IPS-18a (cell line): ENCODE results near the gene CALM1.

ENCODE experiments used
- H3K27ac ChIP-seq: one replicate; pipeline ENCODE4 v1.5.1; 2013; ENCODE audit warnings: low read length
- H3K27me3 ChIP-seq: one replicate; pipeline ENCODE4 v1.6.1; 2013; ENCODE audit warnings: mild to moderate bottlenecking, low read length; ENCODE audit not compliant: control insufficient read depth, insufficient read depth
- H3K36me3 ChIP-seq: one replicate; pipeline ENCODE4 v1.6.1; 2013; ENCODE audit warnings: low read depth, low read length; ENCODE audit not compliant: control insufficient read depth
- H3K4me1 ChIP-seq: one replicate; pipeline ENCODE4 v1.6.1; 2013; ENCODE audit warnings: low read depth, low read length; ENCODE audit not compliant: control insufficient read depth
- H3K4me3 ChIP-seq: one replicate; pipeline ENCODE4 v1.5.1; 2013; ENCODE audit warnings: low read length
- H3K9ac ChIP-seq: one replicate; pipeline ENCODE4 v1.6.1; 2013; ENCODE audit warnings: mild to moderate bottlenecking, low read length, moderate library complexity
- H3K9me3 ChIP-seq: one replicate; pipeline ENCODE4 v1.6.1; 2013; ENCODE audit warnings: low read depth, low read length; ENCODE audit not compliant: control insufficient read depth

The CALM1 gene

DNA sequence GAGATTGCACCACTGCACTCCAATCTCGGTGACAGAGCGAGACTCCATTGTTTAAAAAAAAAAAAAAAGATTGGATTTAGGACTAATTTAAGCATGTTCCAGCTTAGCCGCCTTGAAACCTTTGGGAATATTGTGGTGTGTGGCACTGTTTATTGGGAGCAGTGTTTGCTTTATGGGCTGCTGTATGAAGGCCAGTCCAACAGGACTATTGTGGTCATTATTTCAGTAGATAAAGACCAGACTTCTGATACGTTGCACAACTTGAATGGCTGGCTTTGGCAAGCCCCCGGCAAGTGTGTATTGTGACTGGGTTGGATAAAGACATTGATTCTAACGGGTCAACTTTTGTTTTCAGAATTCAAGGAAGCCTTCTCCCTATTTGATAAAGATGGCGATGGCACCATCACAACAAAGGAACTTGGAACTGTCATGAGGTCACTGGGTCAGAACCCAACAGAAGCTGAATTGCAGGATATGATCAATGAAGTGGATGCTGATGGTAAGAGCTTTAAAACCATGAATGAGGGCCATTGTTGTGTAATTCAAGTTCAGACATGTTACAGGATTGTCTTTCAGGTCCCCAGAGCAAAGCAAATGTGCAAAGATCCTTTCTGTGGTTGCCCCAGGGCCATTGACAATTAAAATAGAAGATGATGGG, 4.2 kb downstream of the CALM1 start:
- Histone ChIP-seq H3K9ac (no peak overlapping the region), H3K27ac (no peak overlapping the region), H3K36me3 (peaks cover 61% of the 10 kb centered on the region), H3K4me3 (no peak overlapping the region), H3K9me3 (no peaks in the 10 kb centered on the region), H3K4me1 (no peaks in the 10 kb centered on the region), H3K27me3 (no peaks in the 10 kb centered on the region)

GRCh38 chr14:90402016-90402415, 5.2 kb downstream of the CALM1 start:
- no peak overlapping the region for H3K27ac ChIP-seq
- no peak overlapping the region for H3K9ac ChIP-seq
- H3K27me3 ChIP-seq, result no peaks in the 10 kb centered on the region
- no peaks in the 10 kb centered on the region for H3K9me3 ChIP-seq
- no peak overlapping the region for H3K4me3 ChIP-seq
- H3K36me3 ChIP-seq, result peaks cover 68% of the 10 kb centered on the region
- no peaks in the 10 kb centered on the region for H3K4me1 ChIP-seq

DNA sequence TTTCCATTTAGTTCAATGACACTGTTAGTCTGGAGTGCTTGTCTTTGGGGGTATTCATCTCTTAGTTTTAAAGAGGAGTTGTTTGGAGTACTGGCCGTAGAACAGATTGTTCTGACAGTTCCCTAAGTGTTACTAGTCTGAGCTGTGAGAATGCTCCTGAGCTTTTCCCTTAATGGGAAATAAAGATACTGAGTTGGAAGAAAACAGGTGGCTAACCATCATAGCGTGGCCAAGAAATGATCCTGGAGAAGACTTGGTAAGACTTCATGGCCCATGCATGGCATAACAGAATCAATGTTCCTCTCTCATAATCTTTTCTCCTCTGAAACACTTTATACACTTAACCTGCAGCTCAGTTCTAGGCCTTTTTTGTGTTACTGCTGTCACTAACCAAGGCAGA, 6.2 kb downstream of the CALM1 start:
- Histone ChIP-seq H3K27me3 (no peaks in the 10 kb centered on the region), H3K4me3 (no peak overlapping the region), H3K9ac (no peak overlapping the region), H3K9me3 (no peaks in the 10 kb centered on the region), H3K27ac (no peak overlapping the region), H3K36me3 (peaks cover 70% of the 10 kb centered on the region), H3K4me1 (no peaks in the 10 kb centered on the region)

DNA sequence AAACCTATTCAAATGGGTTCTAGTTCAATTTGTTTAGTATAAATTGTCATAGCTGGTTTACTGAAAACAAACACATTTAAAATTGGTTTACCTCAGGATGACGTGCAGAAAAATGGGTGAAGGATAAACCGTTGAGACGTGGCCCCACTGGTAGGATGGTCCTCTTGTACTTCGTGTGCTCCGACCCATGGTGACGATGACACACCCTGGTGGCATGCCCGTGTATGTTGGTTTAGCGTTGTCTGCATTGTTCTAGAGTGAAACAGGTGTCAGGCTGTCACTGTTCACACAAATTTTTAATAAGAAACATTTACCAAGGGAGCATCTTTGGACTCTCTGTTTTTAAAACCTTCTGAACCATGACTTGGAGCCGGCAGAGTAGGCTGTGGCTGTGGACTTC, 8.3 kb downstream of the CALM1 start:
- H3K4me1 ChIP-seq, result no peaks in the 10 kb centered on the region
- no peak overlapping the region for H3K4me3 ChIP-seq
- no peaks in the 10 kb centered on the region for H3K27me3 ChIP-seq
- no peak overlapping the region for H3K9ac ChIP-seq
- H3K36me3 ChIP-seq, result peaks cover 69% of the 10 kb centered on the region
- H3K27ac ChIP-seq, result no peak overlapping the region
- no peaks in the 10 kb centered on the region for H3K9me3 ChIP-seq

GRCh38 chr14:90405755-90406154, 8.9 kb downstream of the CALM1 start:
- H3K9me3 ChIP-seq, result no peaks in the 10 kb centered on the region
- H3K36me3 ChIP-seq, result peaks cover 62% of the 10 kb centered on the region
- no peak overlapping the region for H3K27ac ChIP-seq
- H3K4me1 ChIP-seq, result no peaks in the 10 kb centered on the region
- H3K9ac ChIP-seq, result no peak overlapping the region
- H3K27me3 ChIP-seq, result no peaks in the 10 kb centered on the region
- no peak overlapping the region for H3K4me3 ChIP-seq

- no peak overlapping the region for H3K9ac ChIP-seq
- H3K36me3 ChIP-seq, result peaks cover 56% of the 10 kb centered on the region
- H3K27ac ChIP-seq, result no peak overlapping the region
- H3K9me3 ChIP-seq, result no peaks in the 10 kb centered on the region
- H3K4me1 ChIP-seq, result no peaks in the 10 kb centered on the region
- H3K27me3 ChIP-seq, result no peaks in the 10 kb centered on the region
- no peak overlapping the region for H3K4me3 ChIP-seq
Observed at GRCh38 chr14:90406384-90406798, 9.6 kb downstream of the CALM1 start.

DNA sequence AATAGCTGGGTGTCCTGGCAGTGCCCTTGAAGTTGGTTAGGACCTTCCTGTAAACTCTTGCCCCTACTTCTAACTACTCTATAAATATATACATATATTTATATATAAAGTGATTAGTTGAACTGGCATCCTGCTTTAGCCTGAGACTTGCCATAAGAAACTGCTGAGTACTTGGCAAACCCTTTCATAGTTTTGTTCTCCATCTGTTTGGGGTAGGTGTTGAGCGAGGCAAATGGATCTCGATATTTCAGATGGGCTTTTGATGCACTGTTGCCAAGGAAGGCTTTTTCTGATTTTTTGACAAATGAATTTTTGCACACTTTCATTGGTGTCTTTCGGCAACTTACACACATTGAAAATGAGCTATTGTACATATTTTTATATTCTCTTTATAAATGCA, 10.4 kb downstream of the CALM1 start:
- Histone ChIP-seq H3K9me3 (no peaks in the 10 kb centered on the region), H3K27ac (no peak overlapping the region), H3K27me3 (no peaks in the 10 kb centered on the region), H3K4me1 (no peaks in the 10 kb centered on the region), H3K4me3 (no peak overlapping the region), H3K36me3 (peaks cover 47% of the 10 kb centered on the region), H3K9ac (no peak overlapping the region)

DNA sequence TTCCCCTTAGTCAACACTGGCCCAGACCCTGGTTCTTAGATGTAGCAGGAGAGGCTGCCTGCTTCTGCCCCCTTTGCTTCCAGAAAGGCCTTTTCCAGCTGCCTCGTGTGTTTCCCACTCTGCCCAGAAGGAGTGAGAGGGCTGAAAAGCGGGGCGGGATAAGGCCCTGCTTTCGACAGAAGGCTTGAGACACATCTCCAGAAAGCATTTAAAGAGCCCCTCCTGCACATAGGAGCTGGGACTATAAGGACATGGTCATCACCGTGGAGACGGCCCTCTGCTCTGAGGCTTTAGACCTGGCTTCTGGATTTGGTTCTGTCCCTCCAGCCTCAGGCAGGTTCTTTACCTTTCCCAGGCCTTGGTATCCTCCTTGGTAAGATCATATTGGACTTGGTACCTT, 11.9 kb downstream of the CALM1 start:
- Histone ChIP-seq H3K27ac (no peak overlapping the region), H3K9me3 (no peaks in the 10 kb centered on the region), H3K36me3 (peaks cover 32% of the 10 kb centered on the region), H3K27me3 (no peaks in the 10 kb centered on the region), H3K4me1 (no peaks in the 10 kb centered on the region), H3K9ac (no peak overlapping the region), H3K4me3 (no peak overlapping the region)

GRCh38 chr14:90409209-90409730, 12.4 kb downstream of the CALM1 start:
- no peak overlapping the region for H3K9ac ChIP-seq
- H3K27me3 ChIP-seq, result no peaks in the 10 kb centered on the region
- no peak overlapping the region for H3K4me3 ChIP-seq
- no peaks in the 10 kb centered on the region for H3K4me1 ChIP-seq
- H3K36me3 ChIP-seq, result peaks cover 27% of the 10 kb centered on the region
- H3K9me3 ChIP-seq, result no peaks in the 10 kb centered on the region
- no peak overlapping the region for H3K27ac ChIP-seq

DNA sequence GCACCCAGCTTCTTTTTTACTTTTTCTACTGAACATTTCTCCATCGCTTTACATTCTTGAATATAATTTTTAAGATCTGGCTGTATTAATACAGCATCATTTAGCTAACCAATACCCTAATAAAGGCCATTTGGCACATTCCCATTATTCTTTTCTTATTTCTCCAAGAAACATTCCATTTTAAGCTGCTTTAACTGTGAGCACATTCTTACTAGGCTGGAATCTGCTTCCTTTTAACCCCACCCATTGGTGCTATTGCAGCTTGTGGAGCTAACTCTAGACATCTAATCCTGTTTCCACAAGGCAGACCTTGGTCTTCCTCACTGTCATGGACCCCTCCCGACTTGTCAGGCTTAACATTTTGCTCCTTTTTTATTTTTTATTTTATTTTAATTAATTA, 15.2 kb downstream of the CALM1 start:
- H3K9me3 ChIP-seq, result no peaks in the 10 kb centered on the region
- H3K9ac ChIP-seq, result no peak overlapping the region
- no peak overlapping the region for H3K4me3 ChIP-seq
- H3K27me3 ChIP-seq, result no peaks in the 10 kb centered on the region
- H3K27ac ChIP-seq, result no peak overlapping the region
- H3K36me3 ChIP-seq, result peaks cover 3% of the 10 kb centered on the region
- no peaks in the 10 kb centered on the region for H3K4me1 ChIP-seq

GRCh38 chr14:90416720-90417119, 19.9 kb downstream of the CALM1 start:
- Histone ChIP-seq H3K27ac (no peak overlapping the region), H3K4me3 (no peak overlapping the region), H3K27me3 (no peaks in the 10 kb centered on the region), H3K36me3 (no peaks in the 10 kb centered on the region), H3K9me3 (no peaks in the 10 kb centered on the region), H3K9ac (no peak overlapping the region), H3K4me1 (no peaks in the 10 kb centered on the region)

- Histone ChIP-seq H3K4me1 (no peaks in the 10 kb centered on the region), H3K27ac (no peak overlapping the region), H3K9ac (no peak overlapping the region), H3K36me3 (no peaks in the 10 kb centered on the region), H3K27me3 (no peaks in the 10 kb centered on the region), H3K4me3 (no peak overlapping the region), H3K9me3 (no peaks in the 10 kb centered on the region)
Observed at GRCh38 chr14:90418053-90418452, 21.2 kb downstream of the CALM1 start.
